Measurements from ENCODE around the gene IVD. TPM values are rescaled to one million over a fixed set of nuclear protein-coding genes. Genes with fewer than 3 reads are reported as not detected.

The IVD gene
- total and polyA plus RNA-seq, 9 of the 15 experiments (the other 6 are each of a cell fraction or from before 2014, with no cell fraction given), result 0.15 to 4.5 (median 2.4) TPM

DNA sequence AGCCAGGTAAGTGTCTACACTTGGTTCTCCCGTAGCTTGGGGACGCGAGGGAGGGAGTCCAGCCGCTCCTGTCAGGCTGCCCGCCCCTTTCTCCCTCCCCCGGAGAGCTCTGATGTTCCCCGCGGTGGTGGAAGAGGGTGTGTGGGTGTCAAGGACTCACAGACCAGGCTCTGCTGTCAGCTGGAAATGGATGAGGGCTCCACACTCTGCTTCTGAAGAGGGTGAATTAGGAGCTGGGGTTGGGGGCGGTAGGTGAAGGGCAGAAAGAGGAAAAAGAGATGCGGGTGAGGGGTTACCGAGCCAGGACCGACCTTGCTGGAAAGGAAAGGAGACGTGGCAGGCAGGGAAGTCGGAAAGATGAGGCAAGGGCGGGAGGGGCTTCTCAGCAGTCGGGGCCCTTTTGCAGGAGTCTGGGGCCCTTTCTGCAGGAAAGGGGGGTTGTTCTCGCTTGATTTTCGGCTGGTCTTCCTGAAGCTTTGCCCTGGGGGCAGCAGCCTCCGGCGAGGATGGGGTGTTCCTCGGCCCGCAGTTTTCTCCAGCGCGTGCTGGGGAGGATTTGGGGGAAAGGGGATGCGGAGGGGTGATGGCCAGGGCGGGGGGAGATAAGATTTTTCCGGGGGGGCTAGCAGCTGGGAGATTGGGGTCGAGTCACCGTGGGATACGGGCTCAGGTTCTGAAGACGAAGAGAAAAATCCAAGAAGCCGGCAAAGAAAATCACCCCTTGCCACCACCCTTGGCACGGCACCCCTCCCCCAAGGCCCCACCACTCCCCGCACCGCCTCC is 34.6 kb downstream of the IVD start (continued):
- TF ChIP-seq ZNF217 (CRISPR knock-in tag; IDR thresholded peaks at IDR 0.05) (no peak), GTF2A2 (tag; IDR thresholded peaks at IDR 0.05) (no peak), NFE2L1 (tag; IDR thresholded peaks at IDR 0.05; ENCODE audit: borderline replicate concordance, low read depth) (no peak), CREM (IDR thresholded peaks at IDR 0.05; ENCODE audit: low read depth) (peak; percentile 45; the same call in 1 of the 2 replicates)
- TF ChIP-seq, protein P1, sequence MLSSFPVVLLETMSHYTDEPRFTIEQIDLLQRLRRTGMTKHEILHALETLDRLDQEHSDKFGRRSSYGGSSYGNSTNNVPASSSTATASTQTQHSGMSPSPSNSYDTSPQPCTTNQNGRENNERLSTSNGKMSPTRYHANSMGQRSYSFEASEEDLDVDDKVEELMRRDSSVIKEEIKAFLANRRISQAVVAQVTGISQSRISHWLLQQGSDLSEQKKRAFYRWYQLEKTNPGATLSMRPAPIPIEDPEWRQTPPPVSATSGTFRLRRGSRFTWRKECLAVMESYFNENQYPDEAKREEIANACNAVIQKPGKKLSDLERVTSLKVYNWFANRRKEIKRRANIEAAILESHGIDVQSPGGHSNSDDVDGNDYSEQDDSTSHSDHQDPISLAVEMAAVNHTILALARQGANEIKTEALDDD (IDR thresholded peaks at IDR 0.05), result no peak
- TF ChIP-seq, protein P2, sequence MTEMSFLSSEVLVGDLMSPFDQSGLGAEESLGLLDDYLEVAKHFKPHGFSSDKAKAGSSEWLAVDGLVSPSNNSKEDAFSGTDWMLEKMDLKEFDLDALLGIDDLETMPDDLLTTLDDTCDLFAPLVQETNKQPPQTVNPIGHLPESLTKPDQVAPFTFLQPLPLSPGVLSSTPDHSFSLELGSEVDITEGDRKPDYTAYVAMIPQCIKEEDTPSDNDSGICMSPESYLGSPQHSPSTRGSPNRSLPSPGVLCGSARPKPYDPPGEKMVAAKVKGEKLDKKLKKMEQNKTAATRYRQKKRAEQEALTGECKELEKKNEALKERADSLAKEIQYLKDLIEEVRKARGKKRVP (CRISPR knock-in tag; IDR thresholded peaks at IDR 0.05), result no peak
- TF ChIP-seq, protein P3, sequence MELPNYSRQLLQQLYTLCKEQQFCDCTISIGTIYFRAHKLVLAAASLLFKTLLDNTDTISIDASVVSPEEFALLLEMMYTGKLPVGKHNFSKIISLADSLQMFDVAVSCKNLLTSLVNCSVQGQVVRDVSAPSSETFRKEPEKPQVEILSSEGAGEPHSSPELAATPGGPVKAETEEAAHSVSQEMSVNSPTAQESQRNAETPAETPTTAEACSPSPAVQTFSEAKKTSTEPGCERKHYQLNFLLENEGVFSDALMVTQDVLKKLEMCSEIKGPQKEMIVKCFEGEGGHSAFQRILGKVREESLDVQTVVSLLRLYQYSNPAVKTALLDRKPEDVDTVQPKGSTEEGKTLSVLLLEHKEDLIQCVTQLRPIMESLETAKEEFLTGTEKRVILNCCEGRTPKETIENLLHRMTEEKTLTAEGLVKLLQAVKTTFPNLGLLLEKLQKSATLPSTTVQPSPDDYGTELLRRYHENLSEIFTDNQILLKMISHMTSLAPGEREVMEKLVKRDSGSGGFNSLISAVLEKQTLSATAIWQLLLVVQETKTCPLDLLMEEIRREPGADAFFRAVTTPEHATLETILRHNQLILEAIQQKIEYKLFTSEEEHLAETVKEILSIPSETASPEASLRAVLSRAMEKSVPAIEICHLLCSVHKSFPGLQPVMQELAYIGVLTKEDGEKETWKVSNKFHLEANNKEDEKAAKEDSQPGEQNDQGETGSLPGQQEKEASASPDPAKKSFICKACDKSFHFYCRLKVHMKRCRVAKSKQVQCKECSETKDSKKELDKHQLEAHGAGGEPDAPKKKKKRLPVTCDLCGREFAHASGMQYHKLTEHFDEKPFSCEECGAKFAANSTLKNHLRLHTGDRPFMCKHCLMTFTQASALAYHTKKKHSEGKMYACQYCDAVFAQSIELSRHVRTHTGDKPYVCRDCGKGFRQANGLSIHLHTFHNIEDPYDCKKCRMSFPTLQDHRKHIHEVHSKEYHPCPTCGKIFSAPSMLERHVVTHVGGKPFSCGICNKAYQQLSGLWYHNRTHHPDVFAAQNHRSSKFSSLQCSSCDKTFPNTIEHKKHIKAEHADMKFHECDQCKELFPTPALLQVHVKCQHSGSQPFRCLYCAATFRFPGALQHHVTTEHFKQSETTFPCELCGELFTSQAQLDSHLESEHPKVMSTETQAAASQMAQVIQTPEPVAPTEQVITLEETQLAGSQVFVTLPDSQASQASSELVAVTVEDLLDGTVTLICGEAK (IDR thresholded peaks at IDR 0.05), result peak; percentile 53
- TF ChIP-seq, protein P3 (CRISPR knock-in tag; IDR thresholded peaks at IDR 0.05), result no peak
- TF ChIP-seq, protein P4, sequence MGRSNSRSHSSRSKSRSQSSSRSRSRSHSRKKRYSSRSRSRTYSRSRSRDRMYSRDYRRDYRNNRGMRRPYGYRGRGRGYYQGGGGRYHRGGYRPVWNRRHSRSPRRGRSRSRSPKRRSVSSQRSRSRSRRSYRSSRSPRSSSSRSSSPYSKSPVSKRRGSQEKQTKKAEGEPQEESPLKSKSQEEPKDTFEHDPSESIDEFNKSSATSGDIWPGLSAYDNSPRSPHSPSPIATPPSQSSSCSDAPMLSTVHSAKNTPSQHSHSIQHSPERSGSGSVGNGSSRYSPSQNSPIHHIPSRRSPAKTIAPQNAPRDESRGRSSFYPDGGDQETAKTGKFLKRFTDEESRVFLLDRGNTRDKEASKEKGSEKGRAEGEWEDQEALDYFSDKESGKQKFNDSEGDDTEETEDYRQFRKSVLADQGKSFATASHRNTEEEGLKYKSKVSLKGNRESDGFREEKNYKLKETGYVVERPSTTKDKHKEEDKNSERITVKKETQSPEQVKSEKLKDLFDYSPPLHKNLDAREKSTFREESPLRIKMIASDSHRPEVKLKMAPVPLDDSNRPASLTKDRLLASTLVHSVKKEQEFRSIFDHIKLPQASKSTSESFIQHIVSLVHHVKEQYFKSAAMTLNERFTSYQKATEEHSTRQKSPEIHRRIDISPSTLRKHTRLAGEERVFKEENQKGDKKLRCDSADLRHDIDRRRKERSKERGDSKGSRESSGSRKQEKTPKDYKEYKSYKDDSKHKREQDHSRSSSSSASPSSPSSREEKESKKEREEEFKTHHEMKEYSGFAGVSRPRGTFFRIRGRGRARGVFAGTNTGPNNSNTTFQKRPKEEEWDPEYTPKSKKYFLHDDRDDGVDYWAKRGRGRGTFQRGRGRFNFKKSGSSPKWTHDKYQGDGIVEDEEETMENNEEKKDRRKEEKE (IDR thresholded peaks at IDR 0.05; ENCODE audit: borderline replicate concordance in 1 of 2, control insufficient read depth in 1 of 2, low read depth in 2 of 2, low read length in 1 of 2), result no peak
- TF ChIP-seq, protein P5, sequence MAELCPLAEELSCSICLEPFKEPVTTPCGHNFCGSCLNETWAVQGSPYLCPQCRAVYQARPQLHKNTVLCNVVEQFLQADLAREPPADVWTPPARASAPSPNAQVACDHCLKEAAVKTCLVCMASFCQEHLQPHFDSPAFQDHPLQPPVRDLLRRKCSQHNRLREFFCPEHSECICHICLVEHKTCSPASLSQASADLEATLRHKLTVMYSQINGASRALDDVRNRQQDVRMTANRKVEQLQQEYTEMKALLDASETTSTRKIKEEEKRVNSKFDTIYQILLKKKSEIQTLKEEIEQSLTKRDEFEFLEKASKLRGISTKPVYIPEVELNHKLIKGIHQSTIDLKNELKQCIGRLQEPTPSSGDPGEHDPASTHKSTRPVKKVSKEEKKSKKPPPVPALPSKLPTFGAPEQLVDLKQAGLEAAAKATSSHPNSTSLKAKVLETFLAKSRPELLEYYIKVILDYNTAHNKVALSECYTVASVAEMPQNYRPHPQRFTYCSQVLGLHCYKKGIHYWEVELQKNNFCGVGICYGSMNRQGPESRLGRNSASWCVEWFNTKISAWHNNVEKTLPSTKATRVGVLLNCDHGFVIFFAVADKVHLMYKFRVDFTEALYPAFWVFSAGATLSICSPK (IDR thresholded peaks at IDR 0.05; ENCODE audit: borderline replicate concordance), result no peak
